ENCODE measurements around the gene DNAI7. TPM values are rescaled to one million over a fixed set of nuclear protein-coding genes. Genes with fewer than 3 reads are reported as not detected.

The DNAI7 gene
- total RNA-seq (2021; ENCODE audit: unreplicated experiment) (0.10 TPM), Bru-seq, nascent RNA (percentile 24 among the genes with signal in this experiment), BruChase-seq, experiment 1, labeled RNA remaining after a 2-hour chase (percentile 26 among the genes with signal in this experiment), BruChase-seq, experiment 2, labeled RNA remaining after a 6-hour chase (percentile 18 among the genes with signal in this experiment)
- polyA plus RNA-seq (2012; ENCODE audit: insufficient read length), result 0.22 TPM
- long read RNA-seq, result 0 reads

GRCh38 chr12:25195056-25195971 is at the start of gene DNAI7, which contains the start of gene ETFRF1:
Gene DNAI7, minus strand, starts transcription at chr12:25195160. Its CDS starts 82 bp downstream, at chr12:25195078.
Gene ETFRF1, plus strand, starts transcription at chr12:25195237. Its CDS starts 8,720 bp downstream, at chr12:25203957.
- CTCF ChIA-PET, result interaction anchor here (0.6 to 1.1 kb wide), 4 partner anchors 18 to 192 kb away, joined by 3 to 6 read pairs (median 5); no protein-coding TSS in a partner anchor
- in situ Hi-C loops (cut with HindIII; ENCODE audit: low pct_unique_long_range_greater_than_20kb, low sequenced_read_pairs), result no loop called here
- intact Hi-C loops (cut with micrococcal nuclease; ENCODE audit: unreplicated experiment), result no loop called here

More at GRCh38 chr12:25195056-25195971, at the start of gene DNAI7, which contains the start of gene ETFRF1:
- POLR2A ChIA-PET, result interaction anchor here (0.7 to 1.0 kb wide), 2 partner anchors 72 to 201 kb away, joined by 3 to 4 read pairs; no protein-coding TSS in a partner anchor
- H3K9me3 ChIP-seq (ENCODE audit: control insufficient read depth, insufficient read depth, low read depth, low read length), result no peaks in the 10 kb centered on the region
- BruUV-seq (replicated peaks), result TSS peak; percentile 89
- peak; percentile 99 for ATAC-seq
- H3K4me1 ChIP-seq (ENCODE audit: control insufficient read depth, insufficient read depth, low read length), result peaks cover 16% of the 10 kb centered on the region
- TF ChIP-seq SIN3A (IDR thresholded peaks at IDR 0.05; ENCODE audit: borderline replicate concordance, insufficient read depth, low read depth, low read length), result peak; percentile 100
- peak; percentile 97 for TF ChIP-seq POLR2AphosphoS5 (IDR thresholded peaks at IDR 0.05; ENCODE audit: low read depth, low read length)
- TF ChIP-seq TCF7L2 (IDR thresholded peaks at IDR 0.05; ENCODE audit: low read depth, low read length), result no peak; the same call in 1 of the 2 replicates
- no peak for TF ChIP-seq REST (IDR thresholded peaks at IDR 0.05; ENCODE audit: insufficient read depth in 1 of 2, low read depth in 2 of 2, low read length in 1 of 2)
- TF ChIP-seq CTCF (IDR thresholded peaks at IDR 0.05), result no peak
- peak within 1 kb of the TSS; percentile 94 for H3K27ac ChIP-seq (ENCODE audit: low read length)
- H3K36me3 ChIP-seq (ENCODE audit: control insufficient read depth, insufficient read depth, low read length), result no peaks in the 10 kb centered on the region
- no peaks in the 10 kb centered on the region for H3K27me3 ChIP-seq (ENCODE audit: control insufficient read depth, insufficient read depth, low read length)
- peak within 1 kb of the TSS; percentile 71 to 83 for H3K4me3 ChIP-seq (ENCODE audit: low read depth in 2 of 2, low read length in 2 of 2)
- peak; percentile 81 for DNase-seq (ENCODE audit: low read depth, low spot score)
